Nephron (organoid): ENCODE results near the gene USP6NL.
"Not testable (repeated sequence)": the region's sequence is repeated elsewhere in the genome, so short reads cannot be mapped to it uniquely, and the experiment has no call there.

ENCODE experiments used
- H3K27ac Mint-ChIP-seq, 3 experiments: 2 replicates each; pipeline ENCODE4 v1.8.0; 2020; ENCODE audit warnings: mixed read lengths in 3 of 3, mild to moderate bottlenecking in 2 of 3, moderate library complexity in 1 of 3
- H3K27me3 Mint-ChIP-seq: 2 replicates; pipeline ENCODE4 v1.8.0; 2021; ENCODE audit warnings: low read depth, mild to moderate bottlenecking, moderate library complexity, mixed read lengths
- H3K36me3 Mint-ChIP-seq: 2 replicates; pipeline ENCODE4 v1.8.0; 2020; ENCODE audit warnings: low read depth, mixed read lengths
- H3K4me1 Mint-ChIP-seq: 2 replicates; pipeline ENCODE4 v1.8.0; 2020; ENCODE audit warnings: mixed read lengths
- H3K4me3 Mint-ChIP-seq, 3 experiments: 2 replicates each; pipeline ENCODE4 v1.8.0; 2020; ENCODE audit warnings: mild to moderate bottlenecking in 3 of 3, mixed read lengths in 3 of 3, moderate library complexity in 2 of 3
- H3K9me3 Mint-ChIP-seq: 2 replicates; pipeline ENCODE4 v1.8.0; 2020; ENCODE audit warnings: mixed read lengths
- TF ChIP-seq, protein P1 (sequence below), 3 experiments: fragments of 200-600 bp; sonication (generic); IDR thresholded peaks; one replicate each; pipeline ENCODE4 v1.5.0; 2021; ENCODE audit warnings: antibody characterized with exemption in 3 of 3; ENCODE audit not compliant: unreplicated experiment in 3 of 3

The USP6NL gene

GRCh38 chr10:11638055-11638698, 26.7 kb upstream of the USP6NL start:
- Mint-ChIP-seq H3K27me3 (peaks cover 7% of the 10 kb centered on the region), H3K27ac (no peak overlapping the region), H3K9me3 (no peaks in the 10 kb centered on the region), H3K4me1 (no peaks in the 10 kb centered on the region), H3K4me3 (no peak overlapping the region), H3K36me3 (no peaks in the 10 kb centered on the region)
- TF ChIP-seq, protein P1, sequence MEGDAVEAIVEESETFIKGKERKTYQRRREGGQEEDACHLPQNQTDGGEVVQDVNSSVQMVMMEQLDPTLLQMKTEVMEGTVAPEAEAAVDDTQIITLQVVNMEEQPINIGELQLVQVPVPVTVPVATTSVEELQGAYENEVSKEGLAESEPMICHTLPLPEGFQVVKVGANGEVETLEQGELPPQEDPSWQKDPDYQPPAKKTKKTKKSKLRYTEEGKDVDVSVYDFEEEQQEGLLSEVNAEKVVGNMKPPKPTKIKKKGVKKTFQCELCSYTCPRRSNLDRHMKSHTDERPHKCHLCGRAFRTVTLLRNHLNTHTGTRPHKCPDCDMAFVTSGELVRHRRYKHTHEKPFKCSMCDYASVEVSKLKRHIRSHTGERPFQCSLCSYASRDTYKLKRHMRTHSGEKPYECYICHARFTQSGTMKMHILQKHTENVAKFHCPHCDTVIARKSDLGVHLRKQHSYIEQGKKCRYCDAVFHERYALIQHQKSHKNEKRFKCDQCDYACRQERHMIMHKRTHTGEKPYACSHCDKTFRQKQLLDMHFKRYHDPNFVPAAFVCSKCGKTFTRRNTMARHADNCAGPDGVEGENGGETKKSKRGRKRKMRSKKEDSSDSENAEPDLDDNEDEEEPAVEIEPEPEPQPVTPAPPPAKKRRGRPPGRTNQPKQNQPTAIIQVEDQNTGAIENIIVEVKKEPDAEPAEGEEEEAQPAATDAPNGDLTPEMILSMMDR (IDR thresholded peaks at IDR 0.05; ENCODE audit: unreplicated experiment in 3 of 3): no peak

DNA sequence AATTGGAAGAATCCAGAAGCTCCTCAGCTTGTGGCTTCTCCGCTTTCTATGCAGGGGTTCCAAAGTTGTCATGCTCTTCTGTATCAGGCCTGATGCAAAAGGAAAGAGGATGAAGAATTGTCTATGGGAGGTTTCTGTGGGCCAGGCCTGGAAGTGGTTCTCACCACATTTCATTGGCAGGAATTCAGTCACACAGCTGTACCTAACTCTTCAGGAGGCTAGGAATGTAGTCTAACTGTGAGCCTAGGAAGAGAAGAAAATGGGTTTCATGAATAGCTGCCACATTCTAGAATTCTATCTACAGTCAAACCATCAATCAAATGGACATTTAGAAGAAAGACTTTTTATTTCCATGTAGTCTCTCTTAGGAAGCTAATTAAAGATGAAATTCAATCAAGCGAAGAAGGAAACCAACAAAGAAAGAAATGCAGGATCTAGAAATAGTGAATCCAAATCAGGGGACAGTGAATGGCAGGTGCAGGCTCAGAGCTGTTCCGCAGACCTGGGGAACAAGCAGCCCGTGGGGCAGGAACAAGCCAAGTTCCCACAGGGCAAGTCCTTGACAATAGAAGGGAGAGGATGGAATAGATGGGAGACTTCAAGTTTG, 25.4 kb upstream of the USP6NL start:
- peaks cover 7% of the 10 kb centered on the region for H3K27me3 Mint-ChIP-seq
- H3K27ac Mint-ChIP-seq: no peak overlapping the region
- no peaks in the 10 kb centered on the region for H3K36me3 Mint-ChIP-seq
- TF ChIP-seq, protein P1 (IDR thresholded peaks at IDR 0.05; ENCODE audit: unreplicated experiment in 3 of 3): no peak
- no peaks in the 10 kb centered on the region for H3K4me1 Mint-ChIP-seq
- no peaks in the 10 kb centered on the region for H3K9me3 Mint-ChIP-seq
- H3K4me3 Mint-ChIP-seq: no peak overlapping the region

DNA sequence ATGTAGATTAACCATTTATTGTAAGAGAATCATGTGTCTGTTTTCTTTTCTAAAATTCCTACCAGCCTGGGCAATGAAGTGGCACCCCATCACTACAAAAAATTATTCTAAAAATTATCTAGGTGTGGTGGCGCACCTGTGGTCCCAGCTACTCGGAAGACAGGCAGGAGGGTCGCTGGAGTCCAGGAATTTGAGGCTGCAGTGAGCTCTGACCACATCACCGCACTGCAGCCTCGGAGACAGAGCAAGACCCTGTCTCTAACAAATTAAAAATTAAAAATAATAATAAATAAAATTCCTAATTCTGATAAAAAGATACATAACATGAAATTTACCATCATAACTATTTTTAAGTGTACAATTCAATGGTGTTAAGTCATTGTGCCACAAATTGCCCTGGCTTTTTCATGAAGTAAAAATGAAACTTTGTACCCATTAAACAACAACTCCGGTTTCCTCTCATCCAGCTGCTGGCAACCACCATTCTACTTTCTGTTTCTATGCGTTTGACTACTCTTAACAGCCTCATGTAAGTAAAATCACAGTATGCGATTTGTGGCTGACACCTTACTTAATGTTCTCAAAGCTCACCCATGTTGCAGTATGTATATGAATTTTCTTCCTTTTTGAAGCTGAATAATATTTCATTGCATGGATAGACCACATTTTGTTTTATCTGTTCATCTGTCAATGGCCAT, 20.6 kb upstream of the USP6NL start:
- Mint-ChIP-seq H3K4me3 (no peak overlapping the region), H3K27ac (no peak overlapping the region), H3K36me3 (no peaks in the 10 kb centered on the region), H3K4me1 (no peaks in the 10 kb centered on the region), H3K9me3 (no peaks in the 10 kb centered on the region), H3K27me3 (no peaks in the 10 kb centered on the region)
- TF ChIP-seq, protein P1 (IDR thresholded peaks at IDR 0.05; ENCODE audit: unreplicated experiment in 3 of 3): no peak

- Mint-ChIP-seq H3K4me1 (no peaks in the 10 kb centered on the region), H3K27me3 (no peaks in the 10 kb centered on the region), H3K9me3 (no peaks in the 10 kb centered on the region), H3K36me3 (no peaks in the 10 kb centered on the region), H3K4me3 (no peak overlapping the region), H3K27ac (no peak overlapping the region)
- TF ChIP-seq, protein P1 (IDR thresholded peaks at IDR 0.05; ENCODE audit: unreplicated experiment in 3 of 3): no peak
Measured at GRCh38 chr10:11631291-11631690, 19.8 kb upstream of the USP6NL start.

GRCh38 chr10:11629731-11630130, 18.3 kb upstream of the USP6NL start:
- H3K4me1 Mint-ChIP-seq: no peaks in the 10 kb centered on the region
- no peak overlapping the region for H3K4me3 Mint-ChIP-seq
- H3K27ac Mint-ChIP-seq: no peak overlapping the region
- no peaks in the 10 kb centered on the region for H3K9me3 Mint-ChIP-seq
- no peaks in the 10 kb centered on the region for H3K27me3 Mint-ChIP-seq
- TF ChIP-seq, protein P1 (IDR thresholded peaks at IDR 0.05; ENCODE audit: unreplicated experiment in 3 of 3): no peak
- no peaks in the 10 kb centered on the region for H3K36me3 Mint-ChIP-seq

- not testable (repeated sequence) for H3K36me3 Mint-ChIP-seq, H3K27ac Mint-ChIP-seq, H3K9me3 Mint-ChIP-seq, H3K27me3 Mint-ChIP-seq, H3K4me1 Mint-ChIP-seq, H3K4me3 Mint-ChIP-seq
Measured at GRCh38 chr10:11627941-11628340, 16.5 kb upstream of the USP6NL start.
